Measurements from ENCODE around the gene ANTXR1. TPM values are rescaled to one million over a fixed set of nuclear protein-coding genes. Genes with fewer than 3 reads are reported as not detected.

Gene ANTXR1
- total RNA-seq, 1 experiment from 2014 or later = 25.7 TPM

DNA sequence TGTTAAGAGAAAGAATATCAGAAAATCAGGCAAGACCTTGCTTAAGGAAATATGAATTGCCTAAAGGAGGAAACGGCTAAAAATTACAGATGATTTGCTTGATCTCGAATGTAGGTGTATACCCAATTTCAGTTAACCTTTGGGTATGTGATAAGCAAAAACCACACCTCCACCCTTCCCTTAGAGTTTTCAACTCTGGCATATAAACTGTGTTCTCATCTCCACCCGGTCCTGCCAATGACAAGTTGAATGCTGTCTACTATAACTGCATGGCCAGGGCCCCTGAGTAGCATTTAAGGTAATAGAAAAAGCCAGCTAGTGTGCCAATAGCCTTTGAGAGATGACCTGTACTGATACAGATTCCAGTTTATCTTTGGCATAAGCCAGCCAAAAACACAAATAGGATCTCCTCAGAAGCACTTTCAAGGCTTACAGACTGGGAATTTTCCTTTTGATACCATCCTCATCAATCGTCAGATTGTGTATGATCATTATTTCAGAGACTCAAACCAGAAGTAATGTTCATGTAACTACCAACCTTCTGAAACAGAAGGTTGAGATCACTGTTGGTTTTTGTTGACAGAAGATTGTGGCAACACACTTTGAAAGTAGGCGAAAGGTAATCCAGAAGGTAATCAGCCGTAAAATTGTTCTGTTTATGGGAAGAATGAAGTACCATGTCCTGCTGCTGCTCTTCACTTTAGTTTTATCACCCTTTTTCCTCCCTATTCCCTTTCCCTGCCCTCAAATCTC lies 211.0 kb downstream of the ANTXR1 start:
- Histone ChIP-seq H3K36me3 (ENCODE audit: control insufficient read depth in 1 of 2, insufficient read depth in 2 of 2, low read length in 2 of 2) (no peaks in the 10 kb centered on the region), H3K9me2 (ENCODE audit: insufficient read depth) (no peaks in the 10 kb centered on the region), H3K79me2 (ENCODE audit: insufficient read depth, low read length) (no peaks in the 10 kb centered on the region), H3K4me3 (replicated peaks in 1 of 2; ENCODE audit: low read depth in 1 of 2, low read length in 2 of 2) (no peak overlapping the region), H2AFZ (ENCODE audit: low read depth, low read length, poor library complexity, severe bottlenecking) (no peak overlapping the region), H3K4me2 (ENCODE audit: low read length) (no peak overlapping the region), H3K9ac (ENCODE audit: low read length) (no peak overlapping the region), H3K27ac (ENCODE audit: low read depth, low read length) (no peak overlapping the region), H3K9me3 (ENCODE audit: control insufficient read depth in 1 of 2, insufficient read depth in 1 of 2, low read depth in 1 of 2, low read length in 2 of 2) (no peaks in the 10 kb centered on the region), H4K20me1 (ENCODE audit: insufficient read depth) (no peaks in the 10 kb centered on the region), H3K27me3 (ENCODE audit: insufficient read depth, low read length) (no peaks in the 10 kb centered on the region), H3K4me1 (ENCODE audit: control insufficient read depth in 1 of 2, insufficient read depth in 2 of 2, low read length in 2 of 2) (no peaks in the 10 kb centered on the region)
- RAD21 ChIA-PET (ENCODE audit: low non-redundant PET in 1 of 2, low total read pairs in 2 of 2, uncharacterized antibody in 2 of 2, unreplicated experiment in 2 of 2) = no interaction called here
- intact Hi-C loops (cut with micrococcal nuclease) = no loop called here
- no peak for DNase-seq (ENCODE audit: low read depth, low spot score)
- BruUV-seq (replicated peaks) = no TSS peak
- POLR2A ChIA-PET = no interaction called here
- CTCF ChIA-PET = no interaction called here
- no peak for TF ChIP-seq FOSL1 (IDR thresholded peaks at IDR 0.05; ENCODE audit: low read depth)
- TF ChIP-seq, protein P1, sequence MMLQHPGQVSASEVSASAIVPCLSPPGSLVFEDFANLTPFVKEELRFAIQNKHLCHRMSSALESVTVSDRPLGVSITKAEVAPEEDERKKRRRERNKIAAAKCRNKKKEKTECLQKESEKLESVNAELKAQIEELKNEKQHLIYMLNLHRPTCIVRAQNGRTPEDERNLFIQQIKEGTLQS (IDR thresholded peaks at IDR 0.05) = no peak
- TF ChIP-seq, protein P2, sequence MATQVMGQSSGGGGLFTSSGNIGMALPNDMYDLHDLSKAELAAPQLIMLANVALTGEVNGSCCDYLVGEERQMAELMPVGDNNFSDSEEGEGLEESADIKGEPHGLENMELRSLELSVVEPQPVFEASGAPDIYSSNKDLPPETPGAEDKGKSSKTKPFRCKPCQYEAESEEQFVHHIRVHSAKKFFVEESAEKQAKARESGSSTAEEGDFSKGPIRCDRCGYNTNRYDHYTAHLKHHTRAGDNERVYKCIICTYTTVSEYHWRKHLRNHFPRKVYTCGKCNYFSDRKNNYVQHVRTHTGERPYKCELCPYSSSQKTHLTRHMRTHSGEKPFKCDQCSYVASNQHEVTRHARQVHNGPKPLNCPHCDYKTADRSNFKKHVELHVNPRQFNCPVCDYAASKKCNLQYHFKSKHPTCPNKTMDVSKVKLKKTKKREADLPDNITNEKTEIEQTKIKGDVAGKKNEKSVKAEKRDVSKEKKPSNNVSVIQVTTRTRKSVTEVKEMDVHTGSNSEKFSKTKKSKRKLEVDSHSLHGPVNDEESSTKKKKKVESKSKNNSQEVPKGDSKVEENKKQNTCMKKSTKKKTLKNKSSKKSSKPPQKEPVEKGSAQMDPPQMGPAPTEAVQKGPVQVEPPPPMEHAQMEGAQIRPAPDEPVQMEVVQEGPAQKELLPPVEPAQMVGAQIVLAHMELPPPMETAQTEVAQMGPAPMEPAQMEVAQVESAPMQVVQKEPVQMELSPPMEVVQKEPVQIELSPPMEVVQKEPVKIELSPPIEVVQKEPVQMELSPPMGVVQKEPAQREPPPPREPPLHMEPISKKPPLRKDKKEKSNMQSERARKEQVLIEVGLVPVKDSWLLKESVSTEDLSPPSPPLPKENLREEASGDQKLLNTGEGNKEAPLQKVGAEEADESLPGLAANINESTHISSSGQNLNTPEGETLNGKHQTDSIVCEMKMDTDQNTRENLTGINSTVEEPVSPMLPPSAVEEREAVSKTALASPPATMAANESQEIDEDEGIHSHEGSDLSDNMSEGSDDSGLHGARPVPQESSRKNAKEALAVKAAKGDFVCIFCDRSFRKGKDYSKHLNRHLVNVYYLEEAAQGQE (IDR thresholded peaks at IDR 0.05; ENCODE audit: low read depth) = no peak
- no peak for TF ChIP-seq ELF1 (IDR thresholded peaks at IDR 0.05; ENCODE audit: borderline replicate concordance, low read depth)
- no peak for TF ChIP-seq TCF7L2 (IDR thresholded peaks at IDR 0.05; ENCODE audit: borderline replicate concordance, extremely low read depth, insufficient read depth, insufficient read length)
- no peak for TF ChIP-seq SP1 (IDR thresholded peaks at IDR 0.05; ENCODE audit: low read depth)
- TF ChIP-seq RAD21 (IDR thresholded peaks at IDR 0.05; ENCODE audit: low read depth) = no peak
- TF ChIP-seq ZFX (IDR thresholded peaks at IDR 0.05) = no peak
- TF ChIP-seq, protein P3, sequence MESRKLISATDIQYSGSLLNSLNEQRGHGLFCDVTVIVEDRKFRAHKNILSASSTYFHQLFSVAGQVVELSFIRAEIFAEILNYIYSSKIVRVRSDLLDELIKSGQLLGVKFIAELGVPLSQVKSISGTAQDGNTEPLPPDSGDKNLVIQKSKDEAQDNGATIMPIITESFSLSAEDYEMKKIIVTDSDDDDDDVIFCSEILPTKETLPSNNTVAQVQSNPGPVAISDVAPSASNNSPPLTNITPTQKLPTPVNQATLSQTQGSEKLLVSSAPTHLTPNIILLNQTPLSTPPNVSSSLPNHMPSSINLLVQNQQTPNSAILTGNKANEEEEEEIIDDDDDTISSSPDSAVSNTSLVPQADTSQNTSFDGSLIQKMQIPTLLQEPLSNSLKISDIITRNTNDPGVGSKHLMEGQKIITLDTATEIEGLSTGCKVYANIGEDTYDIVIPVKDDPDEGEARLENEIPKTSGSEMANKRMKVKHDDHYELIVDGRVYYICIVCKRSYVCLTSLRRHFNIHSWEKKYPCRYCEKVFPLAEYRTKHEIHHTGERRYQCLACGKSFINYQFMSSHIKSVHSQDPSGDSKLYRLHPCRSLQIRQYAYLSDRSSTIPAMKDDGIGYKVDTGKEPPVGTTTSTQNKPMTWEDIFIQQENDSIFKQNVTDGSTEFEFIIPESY (IDR thresholded peaks at IDR 0.05; ENCODE audit: extremely low read depth, insufficient replicate concordance, low read length) = no peak
- no peak for TF ChIP-seq YY1 (IDR thresholded peaks at IDR 0.05; ENCODE audit: extremely low read depth, insufficient replicate concordance, low read depth, low read length)
- TF ChIP-seq, protein P4, sequence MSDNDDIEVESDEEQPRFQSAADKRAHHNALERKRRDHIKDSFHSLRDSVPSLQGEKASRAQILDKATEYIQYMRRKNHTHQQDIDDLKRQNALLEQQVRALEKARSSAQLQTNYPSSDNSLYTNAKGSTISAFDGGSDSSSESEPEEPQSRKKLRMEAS (IDR thresholded peaks at IDR 0.05) = no peak
- no peak for ATAC-seq

Data from HCT116 (cell line).